ENCODE data around the gene AIMP2. TPM values are rescaled to one million over a fixed set of nuclear protein-coding genes. Genes with fewer than 3 reads are reported as not detected.
A peak's percentile ranks its signal among the peaks of the same experiment; 100 is the strongest.

Gene AIMP2
- total RNA-seq, 1 donor from 2014 or later: 49.8 TPM

- TF ChIP-seq, protein P1, sequence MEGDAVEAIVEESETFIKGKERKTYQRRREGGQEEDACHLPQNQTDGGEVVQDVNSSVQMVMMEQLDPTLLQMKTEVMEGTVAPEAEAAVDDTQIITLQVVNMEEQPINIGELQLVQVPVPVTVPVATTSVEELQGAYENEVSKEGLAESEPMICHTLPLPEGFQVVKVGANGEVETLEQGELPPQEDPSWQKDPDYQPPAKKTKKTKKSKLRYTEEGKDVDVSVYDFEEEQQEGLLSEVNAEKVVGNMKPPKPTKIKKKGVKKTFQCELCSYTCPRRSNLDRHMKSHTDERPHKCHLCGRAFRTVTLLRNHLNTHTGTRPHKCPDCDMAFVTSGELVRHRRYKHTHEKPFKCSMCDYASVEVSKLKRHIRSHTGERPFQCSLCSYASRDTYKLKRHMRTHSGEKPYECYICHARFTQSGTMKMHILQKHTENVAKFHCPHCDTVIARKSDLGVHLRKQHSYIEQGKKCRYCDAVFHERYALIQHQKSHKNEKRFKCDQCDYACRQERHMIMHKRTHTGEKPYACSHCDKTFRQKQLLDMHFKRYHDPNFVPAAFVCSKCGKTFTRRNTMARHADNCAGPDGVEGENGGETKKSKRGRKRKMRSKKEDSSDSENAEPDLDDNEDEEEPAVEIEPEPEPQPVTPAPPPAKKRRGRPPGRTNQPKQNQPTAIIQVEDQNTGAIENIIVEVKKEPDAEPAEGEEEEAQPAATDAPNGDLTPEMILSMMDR (IDR thresholded peaks at IDR 0.05): no peak
- DNase-seq (ENCODE audit: low spot score): no peak
- Mint-ChIP-seq H3K9me3 (ENCODE audit: low read depth) (no peaks in the 10 kb centered on the region), H3K4me3 (ENCODE audit: unreplicated experiment) (peak overlapping the region; percentile 36), H3K36me3 (ENCODE audit: low read depth) (peaks cover 33% of the 10 kb centered on the region), H3K4me1 (ENCODE audit: low read depth) (peaks cover 49% of the 10 kb centered on the region), H3K27ac (ENCODE audit: unreplicated experiment) (peak overlapping the region; percentile 99), H3K27me3 (ENCODE audit: low read depth) (no peaks in the 10 kb centered on the region)
Measured at GRCh38 chr7:6015917-6016652, 7.0 kb downstream of the AIMP2 start.

DNA sequence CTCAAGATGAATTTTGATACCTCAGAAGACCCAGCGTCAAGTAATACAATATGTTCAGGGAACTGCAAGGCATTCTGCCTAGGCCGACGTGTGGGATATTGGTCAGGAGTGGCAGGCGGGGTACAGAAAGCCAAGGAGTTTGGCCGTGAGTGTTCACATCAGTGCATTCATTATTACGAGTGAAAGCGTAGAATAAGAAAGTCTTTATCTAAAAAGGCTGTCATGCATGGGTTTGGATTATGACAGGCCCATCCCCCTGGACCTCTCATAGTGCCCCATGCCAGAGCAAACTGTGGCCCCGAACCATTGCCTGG, 7.5 kb downstream of the AIMP2 start:
- DNase-seq (ENCODE audit: low spot score): no peak
- TF ChIP-seq, protein P1 (IDR thresholded peaks at IDR 0.05): no peak
- Mint-ChIP-seq H3K36me3 (ENCODE audit: low read depth) (peaks cover 38% of the 10 kb centered on the region), H3K27me3 (ENCODE audit: low read depth) (no peaks in the 10 kb centered on the region), H3K4me1 (ENCODE audit: low read depth) (peaks cover 44% of the 10 kb centered on the region), H3K4me3 (ENCODE audit: unreplicated experiment) (peak overlapping the region; percentile 16), H3K27ac (ENCODE audit: unreplicated experiment) (peak overlapping the region; percentile 99), H3K9me3 (ENCODE audit: low read depth) (no peaks in the 10 kb centered on the region)

GRCh38 chr7:6020371-6021286, 11.6 kb downstream of the AIMP2 start:
- peak overlapping the region; percentile 46 for H3K27ac Mint-ChIP-seq (ENCODE audit: unreplicated experiment)
- H3K4me3 Mint-ChIP-seq (ENCODE audit: unreplicated experiment): no peak overlapping the region
- DNase-seq (ENCODE audit: low spot score): no peak
- TF ChIP-seq, protein P1 (IDR thresholded peaks at IDR 0.05): no peak
- peaks cover 15% of the 10 kb centered on the region for H3K4me1 Mint-ChIP-seq (ENCODE audit: low read depth)
- H3K36me3 Mint-ChIP-seq (ENCODE audit: low read depth): peaks cover 58% of the 10 kb centered on the region
- no peaks in the 10 kb centered on the region for H3K27me3 Mint-ChIP-seq (ENCODE audit: low read depth)
- no peaks in the 10 kb centered on the region for H3K9me3 Mint-ChIP-seq (ENCODE audit: low read depth)

GRCh38 chr7:6022707-6023106, 13.6 kb downstream of the AIMP2 start:
- no peak for DNase-seq (ENCODE audit: low spot score)
- Mint-ChIP-seq H3K27ac (ENCODE audit: unreplicated experiment) (no peak overlapping the region), H3K27me3 (ENCODE audit: low read depth) (no peaks in the 10 kb centered on the region), H3K9me3 (ENCODE audit: low read depth) (no peaks in the 10 kb centered on the region), H3K36me3 (ENCODE audit: low read depth) (peaks cover 66% of the 10 kb centered on the region), H3K4me1 (ENCODE audit: low read depth) (peaks cover 3% of the 10 kb centered on the region), H3K4me3 (ENCODE audit: unreplicated experiment) (no peak overlapping the region)
- TF ChIP-seq, protein P1 (IDR thresholded peaks at IDR 0.05): no peak

GRCh38 chr7:6023974-6024435, 14.9 kb downstream of the AIMP2 start:
- H3K27me3 Mint-ChIP-seq (ENCODE audit: low read depth): no peaks in the 10 kb centered on the region
- peaks cover 67% of the 10 kb centered on the region for H3K36me3 Mint-ChIP-seq (ENCODE audit: low read depth)
- TF ChIP-seq, protein P1 (IDR thresholded peaks at IDR 0.05): no peak
- H3K4me3 Mint-ChIP-seq (ENCODE audit: unreplicated experiment): no peak overlapping the region
- no peak for DNase-seq (ENCODE audit: low spot score)
- H3K9me3 Mint-ChIP-seq (ENCODE audit: low read depth): no peaks in the 10 kb centered on the region
- peak overlapping the region; percentile 42 for H3K27ac Mint-ChIP-seq (ENCODE audit: unreplicated experiment)
- H3K4me1 Mint-ChIP-seq (ENCODE audit: low read depth): peaks cover 3% of the 10 kb centered on the region
